Hematopoietic multipotent progenitor cell treated with erythropoietin and hydrocortisone succinate and interleukin-3 and kit ligand, for 6 days (in vitro differentiated cells): ENCODE results near the gene VWA8.
"Not testable (repeated sequence)": the region's sequence is repeated elsewhere in the genome, so short reads cannot be mapped to it uniquely, and the experiment has no call there.

Experiments
- DNase-seq: peaks from one replicate; pipeline ENCODE4 v3.0.0-alpha.2; 2015

The VWA8 gene

DNA sequence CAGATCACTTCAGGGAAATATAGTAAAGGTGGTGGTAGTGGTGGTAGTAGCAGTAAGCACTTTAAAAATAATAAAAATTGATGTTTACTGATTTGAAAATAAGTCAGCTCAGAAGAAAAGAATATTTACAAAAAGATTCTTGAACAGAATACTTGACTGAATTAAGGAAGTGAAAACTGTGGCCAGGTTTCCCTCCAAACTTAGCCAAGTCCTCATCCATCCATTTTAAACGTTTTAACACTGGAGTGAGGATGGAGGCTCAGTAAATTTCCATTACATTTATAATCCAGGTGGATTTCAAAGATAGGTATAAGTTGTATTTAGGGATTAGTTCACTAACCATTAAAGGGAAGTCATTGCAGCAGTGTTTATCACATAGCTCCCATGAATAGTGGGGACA is 282.1 kb downstream of the VWA8 start:
- DNase-seq, result no peak

DNA sequence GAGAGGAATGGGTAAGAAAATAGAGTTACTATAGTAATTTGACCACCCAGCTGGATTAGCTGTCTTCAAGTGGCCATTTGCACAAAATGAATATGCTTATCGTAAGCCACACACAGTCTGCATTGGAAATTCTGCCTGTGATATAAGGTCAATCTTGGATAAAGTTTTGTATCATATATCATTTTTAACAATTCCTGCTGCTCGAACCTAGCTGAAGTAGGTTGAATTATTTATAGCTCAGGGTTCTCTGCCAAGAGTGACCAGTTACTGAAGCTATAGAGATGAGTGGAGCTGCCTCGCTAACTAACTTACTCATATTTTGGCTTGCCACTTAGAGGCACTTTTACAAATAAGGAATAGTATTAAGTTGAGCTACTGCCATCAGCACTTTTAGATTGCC is 282.7 kb downstream of the VWA8 start:
- DNase-seq, result no peak

DNA sequence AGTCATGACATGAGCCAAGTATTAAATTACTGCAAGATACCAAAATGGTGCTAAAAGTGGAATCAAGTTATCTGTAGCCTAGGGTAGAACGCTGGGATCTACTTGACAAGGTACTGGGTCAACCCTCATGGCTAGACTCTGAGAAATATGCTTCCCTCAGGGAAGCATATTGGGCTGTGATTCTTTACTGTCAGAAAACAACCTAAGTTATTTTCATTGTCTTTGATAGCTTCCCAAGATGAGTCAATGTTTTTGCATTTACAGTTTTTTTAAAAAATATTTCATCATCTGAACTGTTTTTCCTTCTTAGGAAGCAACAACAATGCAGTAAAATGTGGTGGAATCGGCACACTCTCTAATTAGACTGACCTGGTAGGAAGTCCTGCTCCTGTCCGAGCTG is 285.6 kb downstream of the VWA8 start:
- no peak for DNase-seq

DNA sequence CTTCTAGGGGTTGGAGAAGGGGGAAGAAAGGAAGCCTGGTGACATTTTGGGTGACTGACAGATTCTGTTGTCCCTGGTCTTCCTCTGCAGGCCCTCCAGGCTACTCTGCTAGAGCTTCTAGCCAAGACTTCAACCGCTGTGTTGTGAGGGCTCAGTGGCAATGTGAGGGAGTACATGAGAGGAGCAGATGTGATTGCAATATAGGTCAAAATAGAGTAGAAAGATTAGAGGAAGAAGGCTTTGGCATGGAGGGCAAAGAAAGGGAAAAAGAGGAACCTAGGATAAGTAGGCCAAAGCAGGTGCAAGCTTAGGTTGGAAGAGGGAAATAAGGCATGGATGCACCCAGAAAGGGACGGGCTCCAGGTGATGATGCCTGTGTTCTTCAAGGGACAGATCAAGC is 286.7 kb downstream of the VWA8 start:
- no peak for DNase-seq

DNA sequence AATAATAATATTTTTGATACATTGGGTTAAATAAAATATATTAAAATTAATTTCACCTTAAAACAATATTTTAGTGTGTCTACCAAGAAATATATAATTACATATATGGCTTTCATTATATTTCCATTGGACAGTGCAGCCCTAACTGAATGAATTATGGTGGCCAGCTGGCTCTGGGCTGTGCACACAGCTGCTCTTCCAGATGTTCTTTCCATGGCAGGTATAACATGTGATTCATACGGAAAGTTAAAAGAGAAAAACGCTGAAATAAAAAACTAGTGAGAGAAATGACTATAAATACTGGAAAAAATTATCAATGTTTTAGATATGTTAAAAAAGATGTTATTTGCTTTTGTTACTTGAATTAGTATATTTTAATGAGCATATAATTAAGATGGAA is 287.3 kb downstream of the VWA8 start:
- DNase-seq, result no peak

DNA sequence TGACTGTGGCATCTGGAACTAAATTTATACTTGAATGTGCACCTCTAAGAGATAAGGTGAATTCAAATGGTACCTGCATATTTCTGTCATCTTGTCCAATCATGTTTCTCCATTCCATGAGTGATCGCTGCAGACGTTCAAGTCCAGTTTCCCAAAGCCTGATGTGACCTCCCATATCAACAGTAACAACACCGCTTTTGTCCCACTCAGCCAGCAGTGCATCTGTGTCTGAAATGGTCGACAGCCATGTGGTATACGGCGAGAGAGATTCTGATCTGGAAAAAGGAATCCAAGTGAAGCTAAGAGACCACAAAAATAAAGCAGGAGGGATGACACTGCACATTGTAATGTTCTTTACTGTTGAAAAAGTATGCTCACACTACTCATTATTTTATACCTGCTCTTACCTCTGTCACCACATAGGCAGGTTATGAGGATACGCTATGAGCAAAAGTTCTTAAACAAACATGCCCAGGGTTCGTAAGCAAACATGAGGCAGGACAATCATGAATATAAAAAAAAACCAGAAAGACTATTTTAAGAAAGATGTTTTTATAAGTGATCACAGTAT is 290.0 kb downstream of the VWA8 start:
- DNase-seq, result no peak

DNA sequence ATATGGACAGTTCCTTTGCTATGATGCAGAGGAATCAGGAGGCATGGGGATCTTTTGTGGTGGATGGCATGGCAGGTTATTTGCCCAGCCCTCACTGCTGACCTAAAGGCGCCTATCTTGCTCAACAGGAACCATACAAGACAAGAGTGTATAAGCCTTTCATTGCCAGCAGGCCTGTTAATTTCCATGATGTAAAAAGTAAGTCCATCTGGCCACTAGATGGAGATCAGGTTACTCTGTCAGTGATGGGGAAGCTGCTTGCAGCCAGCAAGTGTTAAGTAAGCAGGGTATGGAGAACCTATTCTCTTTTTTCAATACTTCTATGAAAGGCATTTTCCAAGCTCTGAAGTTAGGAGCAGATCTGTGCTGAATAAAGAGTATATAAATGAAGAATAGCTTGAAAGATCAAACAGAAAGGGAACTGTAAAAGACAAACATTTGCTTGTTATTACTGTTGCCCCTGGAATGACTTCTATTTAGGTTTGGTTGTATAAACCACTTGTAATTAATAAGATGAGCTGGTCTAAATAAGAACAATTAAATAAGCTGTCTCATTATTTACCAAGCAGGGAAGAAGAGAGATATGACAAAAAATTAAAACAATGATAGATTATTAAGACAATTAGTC is 292.7 kb downstream of the VWA8 start:
- peak; percentile 92 for DNase-seq

DNA sequence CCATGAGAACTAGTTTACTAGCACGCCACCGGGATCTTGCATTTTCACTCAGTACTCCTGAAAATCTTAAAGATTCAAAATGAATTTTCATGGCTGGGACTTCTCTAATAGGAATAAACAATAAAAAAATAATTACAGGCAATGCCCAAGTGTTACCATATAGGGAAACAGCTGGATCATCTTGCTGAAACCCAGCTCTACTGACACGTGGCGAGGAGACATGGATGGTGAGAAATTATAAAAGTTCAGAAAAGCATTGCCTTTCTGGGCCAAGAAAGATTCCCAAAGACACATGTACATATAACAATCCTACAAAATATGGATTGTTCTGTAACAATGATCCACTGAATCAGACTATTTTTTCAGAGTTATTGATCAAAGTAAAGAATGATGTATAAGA is 294.3 kb downstream of the VWA8 start:
- DNase-seq, result no peak

DNA sequence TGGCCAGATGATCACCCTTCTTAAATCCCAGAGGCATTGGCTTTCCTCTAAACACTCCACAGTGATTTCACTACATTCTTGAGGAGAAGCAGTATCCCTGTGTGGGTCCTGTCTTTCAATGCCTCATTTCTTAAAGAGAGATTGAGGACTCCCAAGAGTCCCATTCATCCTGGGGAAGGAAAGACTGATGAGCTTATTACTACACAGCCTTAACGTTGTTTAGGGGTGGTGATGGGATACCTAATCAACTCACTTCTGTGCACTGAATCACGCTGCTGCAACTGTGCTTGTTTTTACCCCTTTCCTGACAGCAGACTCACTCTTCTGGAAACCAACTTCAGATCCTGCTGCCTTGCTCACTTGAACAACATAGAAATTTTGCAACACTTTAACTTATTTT is 300.5 kb downstream of the VWA8 start:
- no peak for DNase-seq

DNA sequence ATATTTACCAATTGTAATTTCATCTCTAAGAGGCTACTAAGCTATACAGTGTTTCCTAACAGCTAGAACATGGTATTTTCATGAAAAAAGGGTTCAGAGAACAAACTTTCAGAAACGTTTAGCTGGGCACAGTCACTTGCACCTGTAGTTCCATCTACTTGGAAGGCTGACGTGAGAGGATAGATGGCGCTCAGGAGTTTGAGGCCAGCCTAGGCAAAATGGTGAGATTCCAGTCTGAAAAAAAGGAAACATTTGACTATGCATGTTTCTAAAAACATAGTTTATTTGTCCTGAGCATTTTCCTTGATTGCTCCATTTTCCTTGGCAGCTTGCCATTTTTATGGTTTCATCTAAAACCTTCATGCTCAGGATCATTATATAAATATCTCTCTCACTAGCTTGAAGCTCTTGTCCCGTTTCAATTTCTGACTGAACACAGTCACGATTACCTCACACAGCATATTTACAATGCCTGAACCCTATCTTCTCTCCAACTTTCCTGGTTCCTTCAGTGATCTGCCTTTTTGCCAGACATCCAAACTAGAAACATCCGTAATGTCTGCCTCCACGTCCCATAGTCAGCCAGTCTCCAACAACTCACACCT is 302.8 kb downstream of the VWA8 start:
- DNase-seq, result peak; percentile 12

DNA sequence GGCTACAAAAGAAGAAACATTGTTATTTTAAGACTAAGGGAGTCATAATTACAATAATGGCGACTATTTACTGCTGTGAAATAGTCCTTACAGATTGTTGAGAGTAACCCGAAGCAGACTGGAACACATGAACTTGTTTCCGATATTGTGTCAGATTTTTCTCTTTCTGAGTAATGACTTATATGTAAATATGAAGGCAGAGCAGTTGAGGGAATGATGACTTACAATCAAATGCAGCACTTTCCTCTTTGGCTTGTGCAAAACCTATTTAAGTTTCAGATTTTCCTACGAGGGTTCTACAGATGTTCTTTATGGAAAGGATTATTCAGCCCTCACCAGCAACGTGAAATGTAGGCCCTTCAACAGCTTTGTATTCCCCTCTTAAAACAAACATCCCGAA is 304.9 kb downstream of the VWA8 start:
- no peak for DNase-seq

DNA sequence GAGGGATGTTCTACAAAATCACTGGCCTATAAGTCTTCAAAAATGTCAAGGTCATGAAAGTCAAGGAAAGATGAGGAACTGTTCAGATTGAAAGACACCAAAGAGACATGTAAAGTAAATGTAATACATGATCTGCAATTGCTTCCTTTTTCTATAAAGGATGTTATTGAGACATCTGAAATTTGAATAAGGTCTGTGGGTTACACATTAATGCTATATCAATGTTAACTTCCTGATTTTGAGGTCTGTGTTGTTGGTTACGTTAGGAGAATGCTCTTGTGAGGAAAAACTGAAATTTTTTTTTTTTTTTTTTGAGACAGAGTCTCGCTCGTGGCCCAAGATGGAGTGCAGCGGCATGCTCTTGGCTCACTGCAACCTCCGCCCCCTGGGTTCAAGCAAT is 306.1 kb downstream of the VWA8 start:
- peak; percentile 49 for DNase-seq

DNA sequence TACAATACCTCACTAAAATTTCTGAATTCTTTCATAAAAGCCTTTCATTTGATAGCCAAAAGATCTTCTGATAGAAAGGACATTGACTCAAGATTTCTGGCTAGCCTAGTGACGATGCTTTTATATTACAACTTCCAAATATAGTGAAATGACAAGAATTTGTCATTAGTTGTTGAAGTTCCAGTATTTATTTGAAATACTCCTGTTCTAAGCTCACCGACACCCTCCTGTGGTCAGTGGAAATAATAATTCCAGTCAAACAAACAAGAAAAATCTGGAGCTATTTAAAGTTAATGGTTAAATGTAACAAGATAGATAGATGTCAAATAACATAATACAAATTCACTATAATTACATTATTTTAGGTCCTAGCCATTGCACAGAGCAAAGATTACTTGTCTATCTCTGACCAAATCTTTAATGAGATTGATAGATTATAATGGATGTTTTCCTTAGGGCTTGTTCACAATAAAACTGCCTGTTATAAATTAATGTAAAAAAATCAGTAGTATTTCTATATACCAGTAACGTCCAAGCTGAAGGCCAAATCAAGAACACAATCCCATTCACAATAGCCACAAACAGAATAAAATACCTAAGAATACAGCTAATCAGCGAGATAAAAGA is 308.1 kb downstream of the VWA8 start:
- peak; percentile 70 for DNase-seq

DNA sequence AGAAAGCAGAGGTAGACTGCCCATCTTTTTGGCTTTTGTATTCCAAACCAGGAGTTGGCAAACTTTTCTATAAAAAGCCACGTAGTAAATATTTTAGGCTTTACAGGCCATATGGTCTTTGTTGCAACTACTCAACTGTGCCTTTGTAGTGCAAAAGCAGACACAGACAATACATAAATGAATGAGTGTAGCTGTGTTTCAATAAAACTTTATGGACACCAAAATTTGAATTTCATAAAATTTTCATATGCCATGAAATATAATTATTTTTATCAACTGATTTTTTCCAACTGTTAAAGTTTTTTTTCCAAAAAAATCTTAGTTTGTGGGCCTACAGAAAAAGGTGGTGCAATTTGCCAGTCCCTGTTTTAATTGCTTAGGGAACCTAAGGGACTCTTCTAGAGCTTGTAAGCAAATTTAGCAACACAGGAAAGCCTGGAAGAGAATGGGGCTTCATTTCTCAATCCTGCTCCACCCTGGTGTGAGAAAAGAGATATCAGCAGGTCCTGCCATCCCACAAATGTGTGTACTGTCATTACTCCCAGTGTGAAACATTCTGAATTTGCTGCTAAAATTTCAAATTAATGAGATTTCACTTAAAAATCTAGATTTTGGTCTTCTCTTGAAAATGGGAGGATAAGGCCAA is 309.4 kb downstream of the VWA8 start:
- peak; percentile 14 for DNase-seq

DNA sequence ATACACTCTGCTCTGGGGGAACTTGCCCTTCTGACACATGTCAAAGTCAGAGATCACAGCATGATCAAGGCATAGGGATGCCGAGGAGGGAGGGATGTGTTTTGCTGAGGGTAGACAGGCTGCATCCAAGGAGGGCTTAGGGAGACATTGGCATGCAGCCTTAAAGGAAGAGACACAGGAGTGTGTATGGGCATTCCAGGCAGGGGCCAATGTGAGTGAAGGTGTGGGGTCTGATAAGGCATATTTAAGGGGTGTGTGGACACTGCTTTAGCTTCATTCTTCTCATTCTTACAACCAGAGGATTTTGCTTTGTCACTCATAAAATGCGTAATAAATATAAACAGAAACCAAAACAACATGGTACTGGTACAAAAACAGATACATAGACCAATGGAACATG is 310.2 kb downstream of the VWA8 start:
- no peak for DNase-seq

DNA sequence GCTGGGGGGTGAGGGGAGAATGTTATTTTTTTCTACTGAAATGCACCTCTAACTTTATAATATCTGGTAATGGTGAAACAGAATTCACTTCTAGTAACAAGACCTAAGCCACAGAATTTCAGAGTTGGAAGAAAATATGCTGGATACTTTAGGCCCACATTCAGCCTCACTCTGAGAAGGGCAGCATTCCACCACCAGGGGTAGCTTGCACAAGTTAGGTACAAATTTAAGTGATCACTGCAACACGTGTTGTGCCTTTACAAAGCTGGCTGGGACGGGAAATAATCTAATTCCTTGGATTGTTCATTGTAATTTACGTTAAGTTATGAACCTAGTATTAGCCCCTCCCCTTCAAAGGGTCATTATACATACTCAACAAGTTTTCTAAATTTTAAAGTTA is 311.2 kb downstream of the VWA8 start:
- peak; percentile 15 for DNase-seq

DNA sequence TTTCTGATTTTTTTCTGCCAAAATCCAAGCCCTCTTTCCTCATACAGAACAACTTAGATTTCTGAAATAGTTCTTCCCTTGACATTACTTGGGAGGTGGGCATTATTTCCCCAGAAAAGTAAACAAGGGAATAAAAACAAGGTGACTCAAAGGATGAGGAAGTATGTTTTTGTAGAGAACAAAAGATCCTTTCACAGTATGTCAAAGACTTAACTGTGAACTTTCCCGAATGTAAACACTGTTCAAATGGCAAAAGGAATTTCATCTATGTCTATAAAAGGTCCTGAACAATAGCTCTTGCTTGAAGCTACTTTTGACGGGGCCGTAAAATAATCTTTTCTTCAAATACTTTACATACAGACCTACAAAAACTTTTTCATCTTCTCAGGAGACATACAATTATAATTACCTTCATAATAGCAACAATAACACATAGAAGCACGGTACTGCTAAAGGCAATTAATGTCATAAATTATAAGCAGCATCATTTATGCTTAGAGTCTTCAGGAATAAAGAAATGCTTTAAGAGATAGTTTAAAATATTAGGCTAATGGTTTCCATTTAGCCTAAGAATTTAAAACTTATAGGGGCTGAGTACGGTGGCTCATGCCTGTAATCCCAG is 312.5 kb downstream of the VWA8 start:
- no peak for DNase-seq

DNA sequence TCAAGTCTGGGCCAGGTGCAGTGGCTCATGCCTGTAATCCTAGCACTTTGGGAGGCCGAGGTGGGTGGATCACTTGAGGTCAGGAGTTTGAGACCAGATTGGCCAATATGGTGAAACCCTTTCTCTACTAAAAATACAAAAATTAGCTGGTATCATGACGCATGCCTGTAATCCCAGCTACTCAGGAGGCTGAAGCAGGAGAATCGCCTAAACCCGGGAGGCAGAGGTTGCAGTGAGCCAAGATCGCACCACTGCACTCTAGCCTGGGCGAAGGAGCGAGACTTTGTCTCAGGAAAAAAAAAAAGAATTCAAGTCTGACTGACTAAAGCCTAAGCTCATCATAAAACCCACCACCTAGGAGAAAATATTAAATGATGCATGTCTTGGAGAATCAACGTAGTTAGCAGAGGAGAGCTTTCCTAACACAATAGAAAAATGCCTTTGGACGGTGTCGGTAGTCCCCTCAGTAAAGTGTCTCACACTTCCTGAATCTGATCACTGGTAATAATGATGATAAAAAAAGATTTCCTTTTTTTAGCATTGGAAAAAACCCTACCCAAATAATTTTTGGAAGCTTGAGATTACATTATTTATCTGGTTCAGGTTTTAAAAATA is 313.1 kb downstream of the VWA8 start:
- DNase-seq, result not testable (repeated sequence)

DNA sequence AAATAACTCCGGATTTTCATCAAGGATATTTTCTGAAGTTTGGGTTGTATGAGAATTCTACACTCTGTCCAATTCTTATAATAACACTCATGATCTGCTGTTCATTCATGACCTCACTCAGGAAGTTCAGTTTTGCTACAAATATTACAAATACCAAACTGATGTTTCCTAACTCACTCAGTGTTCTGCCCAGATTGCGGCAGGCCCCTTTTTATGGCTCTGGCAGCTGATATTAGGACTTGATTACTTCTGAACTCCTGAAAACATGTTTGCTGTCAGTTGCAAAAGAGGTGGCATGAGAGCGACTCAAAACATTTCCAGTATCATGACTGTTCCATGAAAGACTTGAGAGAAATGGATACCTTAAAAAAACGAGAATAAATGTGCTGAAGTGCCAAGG is 315.6 kb downstream of the VWA8 start:
- DNase-seq, result no peak

DNA sequence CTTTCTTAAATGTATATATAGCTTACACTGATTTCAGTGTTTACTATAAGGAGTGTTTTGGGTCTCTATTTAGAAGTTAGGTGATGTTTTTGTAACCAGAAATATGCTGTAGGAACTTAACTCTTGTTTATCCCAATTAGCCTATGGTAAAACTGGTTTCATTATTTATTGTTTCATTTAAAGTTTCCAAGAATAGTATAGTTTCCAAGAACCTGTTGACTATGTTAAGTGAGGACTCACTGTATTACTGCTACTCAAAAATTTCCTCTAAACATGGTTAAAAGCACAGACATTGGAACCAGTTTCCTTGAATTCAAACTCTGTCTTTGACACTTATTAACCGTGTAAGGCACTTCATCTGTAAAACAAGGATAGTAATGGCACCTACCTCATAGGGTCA is 316.2 kb downstream of the VWA8 start:
- no peak for DNase-seq

DNA sequence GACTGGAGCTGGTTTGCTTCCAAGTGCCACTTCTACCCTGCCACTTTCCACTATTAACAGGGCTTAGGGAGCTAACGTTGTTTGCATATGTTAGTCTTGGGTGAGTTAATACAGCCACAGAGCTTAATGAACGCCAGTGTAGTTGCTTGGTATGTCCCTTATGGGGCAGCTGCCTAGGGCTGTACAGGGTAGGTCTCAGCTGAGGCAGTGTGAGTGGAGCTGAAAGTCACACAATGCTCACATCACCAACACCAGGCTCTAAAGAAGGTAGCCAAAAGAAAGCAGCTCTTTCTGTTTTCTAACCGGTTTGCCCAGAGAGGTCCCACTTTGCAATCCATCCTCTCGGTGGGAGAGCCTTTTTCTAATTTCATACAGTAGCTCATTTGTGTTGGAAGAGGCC is 317.4 kb downstream of the VWA8 start:
- DNase-seq, result no peak

DNA sequence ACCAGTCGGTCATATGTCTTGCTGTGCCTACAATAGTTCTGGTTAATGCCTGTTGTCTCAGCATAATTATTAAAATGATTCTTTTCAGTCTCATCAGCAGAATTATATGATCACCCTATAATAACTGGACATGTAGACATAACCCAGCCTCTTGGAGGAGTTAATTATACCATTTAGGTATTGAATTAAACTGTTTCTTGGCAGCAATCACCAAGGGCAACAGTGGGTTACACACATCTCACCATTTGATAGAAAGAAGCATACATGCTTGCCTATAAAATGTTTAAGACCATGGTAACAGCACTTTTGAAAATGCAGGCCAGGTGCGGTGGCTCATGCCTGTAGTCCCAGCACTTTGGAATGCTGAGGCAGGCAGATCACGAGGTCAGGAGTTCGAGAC is 318.9 kb downstream of the VWA8 start:
- DNase-seq, result no peak

DNA sequence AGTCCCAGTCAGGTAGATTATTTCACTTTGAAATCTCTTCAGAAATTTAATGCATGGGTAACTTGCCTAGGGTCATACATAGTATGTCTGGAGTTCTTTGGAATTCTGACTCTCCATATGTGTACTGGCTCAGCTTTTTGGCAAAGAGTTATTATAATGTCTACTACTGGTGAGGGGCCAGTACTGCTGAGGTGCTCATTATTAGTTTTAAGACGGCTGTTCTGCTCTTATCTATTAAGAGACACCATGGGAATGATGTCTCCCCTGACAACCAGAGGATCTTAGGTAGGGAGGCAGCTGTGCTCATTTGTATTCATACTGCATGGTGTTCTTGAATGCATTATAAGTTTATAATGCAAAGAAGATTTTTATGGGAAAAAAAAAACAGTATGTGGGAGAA is 319.5 kb downstream of the VWA8 start:
- DNase-seq, result no peak
